GM19372 (cell line): ENCODE results near the gene MEG3.

ENCODE experiments used
- ATAC-seq: cut with Tn5 transposase; IDR thresholded peaks from one replicate; pipeline ENCODE4 v1.9.1; 2021; ENCODE audit warnings: mild to moderate bottlenecking, low read depth, moderate library complexity; ENCODE audit not compliant: unreplicated experiment

The MEG3 gene

GRCh38 chr14:100862277-100862676 lies 36.4 kb downstream of the MEG3 start:
- ATAC-seq, result no peak

- ATAC-seq, result no peak
These were observed 36.9 kb downstream of the MEG3 start for GRCh38 chr14:100862793-100863192.

GRCh38 chr14:100864206-100864605 lies 38.3 kb downstream of the MEG3 start:
- ATAC-seq, result no peak

GRCh38 chr14:100864960-100865681 lies 39.2 kb downstream of the MEG3 start:
- ATAC-seq, result no peak

GRCh38 chr14:100865682-100866591 lies 40.0 kb downstream of the MEG3 start:
- no peak for ATAC-seq

GRCh38 chr14:100866666-100867630 lies 41.0 kb downstream of the MEG3 start:
- ATAC-seq, result no peak

GRCh38 chr14:100867631-100868315 lies 41.9 kb downstream of the MEG3 start:
- ATAC-seq, result no peak

GRCh38 chr14:100868621-100869370 lies 42.9 kb downstream of the MEG3 start:
- no peak for ATAC-seq

- no peak for ATAC-seq
These were observed 45.6 kb downstream of the MEG3 start for GRCh38 chr14:100871234-100872186.

GRCh38 chr14:100872259-100873095 lies 46.6 kb downstream of the MEG3 start:
- ATAC-seq, result no peak

- ATAC-seq, result no peak
These were observed 47.2 kb downstream of the MEG3 start for GRCh38 chr14:100873096-100873482.

- ATAC-seq, result no peak
These were observed 48.1 kb downstream of the MEG3 start for GRCh38 chr14:100874051-100874410.

GRCh38 chr14:100874411-100875091 lies 48.6 kb downstream of the MEG3 start:
- ATAC-seq, result no peak

- no peak for ATAC-seq
These were observed 49.2 kb downstream of the MEG3 start for GRCh38 chr14:100875126-100875525.

GRCh38 chr14:100875861-100876590 lies 50.1 kb downstream of the MEG3 start:
- ATAC-seq, result no peak
